H1 (cell line): Measurements from ENCODE around the gene PPP1R13B. TPM values are rescaled to one million over a fixed set of nuclear protein-coding genes. Genes with fewer than 3 reads are reported as not detected.
A peak's percentile ranks its signal among the peaks of the same experiment; 100 is the strongest.

Source experiments
- CTCF ChIA-PET: fragments of 300-600 bp; sonication (Branson Sonifier 250); formaldehyde crosslinking; loops from one replicate; lab custom pipeline; 2021; ENCODE audit not compliant: partially characterized antibody; lab: Charles Lee
- POLR2A ChIA-PET: fragments of 300-600 bp; sonication (Branson Sonifier 250); formaldehyde crosslinking; loops from one replicate; lab custom pipeline; 2021; ENCODE audit warnings: inconsistent platforms; ENCODE audit not compliant: partially characterized antibody; lab: Charles Lee
- DNase-seq, 2 experiments: peaks; one replicate each; pipeline versions ENCODE4 v3.0.0 to v3.0.0-alpha.2; 2010 to 2022; ENCODE audit warnings: low spot score in 2 of 2, low read depth in 1 of 2, mixed read lengths in 1 of 2
- FAIRE-seq: peaks from 2 replicates; lab custom pipeline; 2011; peaks lifted over from hg19 to GRCh38; lab: Jason Lieb, UNC
- H2AFZ ChIP-seq: 2 replicates; pipeline ENCODE4 v1.8.1; 2012; ENCODE audit warnings: low read length, inconsistent platforms
- H2AK5ac ChIP-seq: 2 replicates; pipeline ENCODE4 v1.6.1; 2013; ENCODE audit warnings: low read depth, low read length
- H2BK120ac ChIP-seq: replicated peaks from 2 replicates; pipeline ENCODE3; 2013; ENCODE audit warnings: low read depth, low read length, inconsistent platforms
- H2BK12ac ChIP-seq: 2 replicates; pipeline ENCODE4 v1.6.1; 2013; ENCODE audit warnings: low read depth, low read length
- H2BK15ac ChIP-seq: 2 replicates; pipeline ENCODE4 v1.6.1; 2013; ENCODE audit warnings: low read length
- H2BK20ac ChIP-seq: 2 replicates; pipeline ENCODE4 v1.6.1; 2013; ENCODE audit warnings: low read length
- H2BK5ac ChIP-seq: 2 replicates; pipeline ENCODE4 v1.6.1; 2013; ENCODE audit warnings: low read depth, low read length
- H3K14ac ChIP-seq: 2 replicates; pipeline ENCODE4 v1.6.1; 2013; ENCODE audit warnings: inconsistent platforms; ENCODE audit not compliant: insufficient read length
- H3K18ac ChIP-seq: 2 replicates; pipeline ENCODE4 v1.6.1; 2013; ENCODE audit warnings: low read length; ENCODE audit errors: extremely low read depth
- H3K23ac ChIP-seq: 2 replicates; pipeline ENCODE4 v1.6.1; 2013; ENCODE audit warnings: inconsistent platforms; ENCODE audit not compliant: insufficient read length
- H3K23me2 ChIP-seq: 2 replicates; pipeline ENCODE4 v1.6.1; 2013; ENCODE audit warnings: low read depth, low read length
- H3K27ac ChIP-seq: 2 replicates; pipeline ENCODE4 v1.6.1; 2011; ENCODE audit warnings: low read depth, low read length, inconsistent platforms
- H3K27me3 ChIP-seq, 4 experiments: replicated peaks in 1 of 4; 1 replicate in 1 of 4; 2 replicates in 3 of 4; pipeline versions ENCODE4 v1.6.1 to v1.8.1; 2011 to 2013; ENCODE audit warnings: low read length in 3 of 4, mild to moderate bottlenecking in 3 of 4, inconsistent platforms in 2 of 4, mixed read lengths in 2 of 4, moderate library complexity in 1 of 4; ENCODE audit not compliant: control insufficient read depth in 3 of 4, insufficient read depth in 3 of 4; ENCODE audit errors: extremely low read depth in 1 of 4
- H3K36me3 ChIP-seq, 4 experiments: 2 replicates each; pipeline versions ENCODE4 v1.6.1 to v1.8.1; 2011 to 2013; ENCODE audit warnings: mild to moderate bottlenecking in 4 of 4, low read length in 3 of 4, moderate library complexity in 2 of 4, control low read depth in 1 of 4, inconsistent platforms in 1 of 4; ENCODE audit not compliant: insufficient read depth in 4 of 4, control insufficient read depth in 2 of 4
- H3K4ac ChIP-seq: replicated peaks from 2 replicates; pipeline ENCODE3; 2013; ENCODE audit warnings: low read length, low read depth, mixed read lengths, inconsistent platforms; ENCODE audit not compliant: insufficient read length
- H3K4me1 ChIP-seq, 4 experiments: replicated peaks in 1 of 4; 1 replicate in 1 of 4; 2 replicates in 3 of 4; pipeline versions ENCODE4 v1.6.1 to v1.8.1; 2011 to 2013; ENCODE audit warnings: low read length in 3 of 4, inconsistent platforms in 2 of 4, mixed read lengths in 1 of 4; ENCODE audit not compliant: insufficient read depth in 4 of 4, control insufficient read depth in 3 of 4
- H3K4me2 ChIP-seq, 2 experiments: 2 replicates each; pipeline versions ENCODE4 v1.6.1 to v1.8.1; 2011 to 2013; ENCODE audit warnings: low read depth in 2 of 2, low read length in 2 of 2, control low read depth in 1 of 2, inconsistent platforms in 1 of 2, mild to moderate bottlenecking in 1 of 2; ENCODE audit not compliant: insufficient read depth in 1 of 2
- H3K4me3 ChIP-seq, 4 experiments: fragments of 200-600, 300-600 bp in 1 of 4; sonication (generic), shearing (Covaris generic), sonication (Bioruptor Twin) in 1 of 4; 2 replicates each; pipeline versions ENCODE4 v1.5.1 to v1.8.1; 2011 to 2016; ENCODE audit warnings: low read length in 4 of 4, low read depth in 3 of 4, control low read depth in 2 of 4, inconsistent platforms in 2 of 4, mild to moderate bottlenecking in 2 of 4, mixed read lengths in 1 of 4, moderate library complexity in 1 of 4; ENCODE audit not compliant: insufficient read depth in 2 of 4; ENCODE audit errors: extremely low read depth in 1 of 4
- H3K56ac ChIP-seq: replicated peaks from 2 replicates; pipeline ENCODE3; 2013; ENCODE audit warnings: low read depth, mild to moderate bottlenecking, mixed read lengths, low read length, inconsistent platforms; ENCODE audit not compliant: insufficient read length
- H3K79me1 ChIP-seq: 2 replicates; pipeline ENCODE4 v1.6.1; 2013; ENCODE audit warnings: low read depth, low read length, control low read depth
- H3K79me2 ChIP-seq, 2 experiments: 2 replicates each; pipeline versions ENCODE4 v1.6.1 to v1.8.1; 2012 to 2013; ENCODE audit warnings: low read length in 2 of 2, mild to moderate bottlenecking in 2 of 2, inconsistent platforms in 1 of 2; ENCODE audit not compliant: insufficient read depth in 2 of 2, control insufficient read depth in 1 of 2
- H3K9ac ChIP-seq, 4 experiments: replicated peaks in 1 of 4; 1 replicate in 1 of 4; 2 replicates in 3 of 4; pipeline versions ENCODE4 v1.6.1 to v1.8.1; 2011 to 2013; ENCODE audit warnings: low read depth in 3 of 4, low read length in 3 of 4, control low read depth in 2 of 4, mild to moderate bottlenecking in 2 of 4, moderate library complexity in 2 of 4, inconsistent platforms in 1 of 4; ENCODE audit errors: extremely low read depth in 1 of 4
- H3K9me3 ChIP-seq, 2 experiments: 2 replicates each; pipeline versions ENCODE4 v1.6.1 to v1.8.1; 2012 to 2013; ENCODE audit warnings: mild to moderate bottlenecking in 2 of 2, moderate library complexity in 2 of 2, control low read depth in 1 of 2, inconsistent platforms in 1 of 2, low read depth in 1 of 2, low read length in 1 of 2, mixed read lengths in 1 of 2; ENCODE audit not compliant: insufficient read depth in 2 of 2
- H4K20me1 ChIP-seq, 2 experiments: replicated peaks in 1 of 2; 2 replicates each; pipeline versions ENCODE3 to v1.8.1; 2011 to 2013; ENCODE audit warnings: inconsistent platforms in 2 of 2, low read length in 2 of 2, mild to moderate bottlenecking in 1 of 2; ENCODE audit not compliant: insufficient read depth in 2 of 2, control insufficient read depth in 1 of 2
- H4K5ac ChIP-seq: 2 replicates; pipeline ENCODE4 v1.6.1; 2013; ENCODE audit warnings: low read length, low read depth, mixed read lengths, inconsistent platforms; ENCODE audit not compliant: insufficient read length
- H4K8ac ChIP-seq: 2 replicates; pipeline ENCODE4 v1.8.0; 2013; ENCODE audit warnings: mild to moderate bottlenecking, moderate library complexity, low read length, inconsistent platforms; ENCODE audit not compliant: insufficient read depth; ENCODE audit errors: extremely low read depth
- H4K91ac ChIP-seq: replicated peaks from 2 replicates; pipeline ENCODE3; 2013; ENCODE audit warnings: low read length, mixed read lengths, inconsistent platforms; ENCODE audit not compliant: insufficient read length
- HDAC2 ChIP-seq, 2 experiments: fragments of 300-600 bp in 1 of 2; sonication (generic) in 1 of 2; IDR thresholded peaks; 2 replicates each; pipeline ENCODE4 v1.6.1; 2011 to 2012; ENCODE audit warnings: low read depth in 2 of 2, low read length in 2 of 2, mild to moderate bottlenecking in 2 of 2, moderate library complexity in 2 of 2, borderline replicate concordance in 1 of 2, inconsistent platforms in 1 of 2
- KDM1A ChIP-seq: fragments of 200-600, 300-600 bp; sonication (generic); IDR thresholded peaks from 2 replicates; pipeline ENCODE4 v1.7.1; 2016; ENCODE audit warnings: mild to moderate bottlenecking, low read length, borderline replicate concordance
- SP4 ChIP-seq: IDR thresholded peaks from 2 replicates; pipeline ENCODE4 v1.6.1; 2012; ENCODE audit warnings: low read length, inconsistent platforms
- WGBS, 2 experiments: shearing (Covaris generic) in 1 of 2; methylation state at CpG; one replicate each; pipeline versions ENCODE4 v1.1.6 to v1.1.7; 2013 to 2015; ENCODE audit warnings: low lambda C conversion rate in 2 of 2, mixed read lengths in 2 of 2, inconsistent platforms in 1 of 2, low coverage in 1 of 2, missing lambda C conversion rate in 1 of 2; ENCODE audit not compliant: insufficient replicate concordance in 2 of 2, insufficient coverage in 1 of 2, insufficient read length in 1 of 2; ENCODE audit errors: extremely low coverage in 1 of 2, missing lambda C conversion rate in 1 of 2; 5-methylcytosine and 5-hydroxymethylcytosine counted together
- polyA plus RNA-seq, 7 experiments: library from polyadenylated mRNA; depleted of rRNA in 3 of 7; stranded (reverse) in 5 of 7; unstranded in 2 of 7; fragments of >200 nt in 5 of 7; fragments of 200-250 nt in 2 of 7; gene quantifications; 1 replicate in 5 of 7; 2 replicates in 1 of 7; 4 replicates in 1 of 7; pipeline versions ENCODE4 v1.2.1 to v1.2.3, GENCODE V29; 2011 to 2013; ENCODE audit warnings: missing spikeins in 2 of 7, mixed read lengths in 2 of 7
- total RNA-seq: library from RNA; stranded (reverse); fragmentation: NEBNext Ultra II Directional; extraction: Animal tissue kit (Norgen Biotek cat#: 25700); gene quantifications from 2 replicates; pipeline ENCODE4 v1.2.1, GENCODE V29; 2021

Gene PPP1R13B
- total and polyA plus RNA-seq, 2 of the 8 experiments (the other 6 are each of a cell fraction or from before 2014, with no cell fraction given) = 2.6 to 8.9 TPM

GRCh38 chr14:103818870-103819269 lies 28.5 kb downstream of the PPP1R13B start:
- no peak overlapping the region for H2BK12ac ChIP-seq
- H3K56ac ChIP-seq = no peak overlapping the region
- H2BK15ac ChIP-seq = no peak overlapping the region
- H3K4me3 ChIP-seq = no peak overlapping the region
- no peak overlapping the region for H3K27ac ChIP-seq
- TF ChIP-seq SP4 (no peak), KDM1A (peak; percentile 88), HDAC2 (IDR thresholded peaks at IDR 0.05; ENCODE audit: borderline replicate concordance in 1 of 2, low read depth in 2 of 2, low read length in 2 of 2) (peak in 1 of 2 experiments; percentile 78; a peak in 1 of 4 replicates)
- TF ChIP-seq, all 59 proteins: peak for 2
- Histone ChIP-seq H3K79me1 (no peaks in the 10 kb centered on the region), H3K23me2 (no peaks in the 10 kb centered on the region), H3K23ac (no peak overlapping the region), H2BK5ac (no peak overlapping the region), H2AFZ (no peak overlapping the region), H3K18ac (no peak overlapping the region), H2BK120ac (no peak overlapping the region), H2AK5ac (no peak overlapping the region), H4K8ac (no peak overlapping the region), H3K27me3 (no peaks in the 10 kb centered on the region), H2BK20ac (no peak overlapping the region), H3K4me1 (peaks cover 0 to 5% (median under 1%) of the 10 kb centered on the region in 4 experiments; a peak in 4 of 7 replicates), H4K5ac (no peak overlapping the region), H3K4me2 (no peak overlapping the region), H3K9me3 (no peaks in the 10 kb centered on the region), H3K79me2 (no peaks in the 10 kb centered on the region), H4K20me1 (no peaks in the 10 kb centered on the region), H3K14ac (no peak overlapping the region), H3K36me3 (no peaks in the 10 kb centered on the region), H4K91ac (no peak overlapping the region), H3K4ac (no peak overlapping the region), H3K9ac (no peak overlapping the region)
- CTCF ChIA-PET = interaction anchor here (0.8 to 2.6 kb wide), 6 partner anchors 10 to 124 kb away, joined by 3 to 19 read pairs (median 6); no protein-coding TSS in a partner anchor
- POLR2A ChIA-PET = no interaction called here
- FAIRE-seq = no peak
- no peak for DNase-seq
- 100% methylated on average over 1 of the region's 1 CpG; no CpG with 5 or more reads in 1 of the 2 experiments for WGBS, 2 experiments
